ENCODE measurements around the gene ALKBH4. TPM values are rescaled to one million over a fixed set of nuclear protein-coding genes. Genes with fewer than 3 reads are reported as not detected.
"Not testable (repeated sequence)": the region's sequence is repeated elsewhere in the genome, so short reads cannot be mapped to it uniquely, and the experiment has no call there.

The ALKBH4 gene
- total RNA-seq, 1 experiment from 2014 or later: 29.1 TPM

- H3K36me3 ChIP-seq (replicated peaks; ENCODE audit: control insufficient read depth, insufficient read depth, low read length); H3K4me3 ChIP-seq (ENCODE audit: insufficient read depth, low read depth, low read length); DNase-seq; H3K27me3 ChIP-seq (ENCODE audit: control insufficient read depth, insufficient read depth, low read length): not testable (repeated sequence)
Observed at GRCh38 chr7:102493220-102493935, 28.7 kb upstream of the ALKBH4 start.

GRCh38 chr7:102490529-102491075 lies 25.9 kb upstream of the ALKBH4 start:
- not testable (repeated sequence) for H3K36me3 ChIP-seq (replicated peaks; ENCODE audit: control insufficient read depth, insufficient read depth, low read length); DNase-seq; H3K4me3 ChIP-seq (ENCODE audit: insufficient read depth, low read depth, low read length); H3K27me3 ChIP-seq (ENCODE audit: control insufficient read depth, insufficient read depth, low read length)

DNA sequence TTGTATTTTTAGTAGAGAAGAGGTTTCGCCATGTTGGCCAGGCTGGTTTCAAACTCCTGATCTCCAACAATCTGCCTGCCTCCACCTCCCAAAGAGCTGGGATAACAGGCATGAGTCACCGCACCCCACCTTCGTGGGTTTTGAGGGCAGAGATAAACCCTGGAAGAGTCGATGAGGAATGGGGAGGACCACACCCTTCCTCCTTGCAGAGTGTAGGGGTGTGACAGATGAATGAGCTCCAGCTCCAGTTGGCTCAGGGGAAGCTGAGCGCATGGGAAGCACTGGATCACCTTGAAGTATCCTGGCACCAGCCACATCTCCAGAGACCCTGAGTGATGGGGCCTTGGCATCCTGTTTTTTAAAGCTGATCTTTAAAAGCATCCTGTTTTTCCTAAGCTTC lies 19.7 kb upstream of the ALKBH4 start:
- DNase-seq; H3K36me3 ChIP-seq (replicated peaks; ENCODE audit: control insufficient read depth, insufficient read depth, low read length): not testable (repeated sequence)

DNA sequence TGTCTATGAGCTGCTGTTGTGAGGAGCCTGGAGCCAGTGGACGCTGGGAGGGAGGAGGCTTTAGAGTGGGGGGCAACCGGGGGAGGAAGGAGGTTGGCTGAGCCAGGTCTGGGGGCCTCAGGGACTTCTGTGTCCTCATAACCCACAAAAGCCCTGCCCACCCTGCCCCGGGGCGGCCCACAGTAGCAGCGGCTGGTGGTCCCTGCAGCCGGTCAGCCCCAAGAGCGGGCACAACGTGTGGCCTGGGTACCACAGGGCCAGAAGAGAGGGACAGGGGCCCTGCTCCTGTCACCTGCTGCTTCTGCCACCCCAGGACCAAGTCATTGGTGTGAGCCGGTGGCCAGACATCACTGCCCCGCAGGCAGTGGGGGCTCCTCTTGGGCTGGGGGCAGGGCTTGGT lies 17.3 kb upstream of the ALKBH4 start:
- DNase-seq; H3K27me3 ChIP-seq (ENCODE audit: control insufficient read depth, insufficient read depth, low read length); H3K36me3 ChIP-seq (replicated peaks; ENCODE audit: control insufficient read depth, insufficient read depth, low read length); H3K4me3 ChIP-seq (ENCODE audit: insufficient read depth, low read depth, low read length): not testable (repeated sequence)

More for the DNA sequence above, 19.7 kb upstream of the ALKBH4 start:
- not testable (repeated sequence) for H3K27me3 ChIP-seq (ENCODE audit: control insufficient read depth, insufficient read depth, low read length); H3K4me3 ChIP-seq (ENCODE audit: insufficient read depth, low read depth, low read length)

DNA sequence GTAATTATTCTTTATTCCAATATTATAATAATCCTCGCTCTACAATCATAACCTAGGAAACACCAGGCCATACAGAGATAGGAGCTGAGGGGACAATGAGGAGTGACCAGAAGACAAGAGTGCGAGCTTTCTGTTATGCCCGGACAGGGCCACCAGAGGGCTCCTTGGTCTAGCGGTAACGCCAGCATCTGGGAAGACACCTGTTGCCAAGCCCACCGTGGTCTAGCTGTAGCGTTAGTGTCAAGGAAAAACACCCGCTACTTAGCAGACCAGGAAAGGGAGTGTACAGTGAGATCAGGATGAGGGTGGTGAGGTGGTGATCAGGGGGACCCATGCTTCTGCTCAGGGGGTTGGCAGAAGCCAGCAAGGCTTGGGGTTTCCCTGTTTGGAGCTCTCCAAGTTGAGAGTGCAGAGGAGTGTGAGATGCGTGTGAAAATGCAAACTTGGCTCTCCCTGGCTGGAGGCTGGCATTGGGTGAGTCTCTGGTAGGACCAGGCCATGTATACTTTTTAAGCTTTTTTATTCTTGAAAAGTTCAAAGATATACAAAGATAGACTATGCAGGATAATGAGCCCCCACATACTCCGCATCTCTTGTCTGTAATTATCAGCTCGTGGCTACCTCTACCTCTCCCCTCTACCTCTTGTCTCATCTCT lies 15.4 kb upstream of the ALKBH4 start:
- not testable (repeated sequence) for DNase-seq; H3K4me3 ChIP-seq (ENCODE audit: insufficient read depth, low read depth, low read length); H3K27me3 ChIP-seq (ENCODE audit: control insufficient read depth, insufficient read depth, low read length); H3K36me3 ChIP-seq (replicated peaks; ENCODE audit: control insufficient read depth, insufficient read depth, low read length)

GRCh38 chr7:102479209-102479584 lies 14.5 kb upstream of the ALKBH4 start:
- not testable (repeated sequence) for H3K4me3 ChIP-seq (ENCODE audit: insufficient read depth, low read depth, low read length); DNase-seq; H3K36me3 ChIP-seq (replicated peaks; ENCODE audit: control insufficient read depth, insufficient read depth, low read length); H3K27me3 ChIP-seq (ENCODE audit: control insufficient read depth, insufficient read depth, low read length)

DNA sequence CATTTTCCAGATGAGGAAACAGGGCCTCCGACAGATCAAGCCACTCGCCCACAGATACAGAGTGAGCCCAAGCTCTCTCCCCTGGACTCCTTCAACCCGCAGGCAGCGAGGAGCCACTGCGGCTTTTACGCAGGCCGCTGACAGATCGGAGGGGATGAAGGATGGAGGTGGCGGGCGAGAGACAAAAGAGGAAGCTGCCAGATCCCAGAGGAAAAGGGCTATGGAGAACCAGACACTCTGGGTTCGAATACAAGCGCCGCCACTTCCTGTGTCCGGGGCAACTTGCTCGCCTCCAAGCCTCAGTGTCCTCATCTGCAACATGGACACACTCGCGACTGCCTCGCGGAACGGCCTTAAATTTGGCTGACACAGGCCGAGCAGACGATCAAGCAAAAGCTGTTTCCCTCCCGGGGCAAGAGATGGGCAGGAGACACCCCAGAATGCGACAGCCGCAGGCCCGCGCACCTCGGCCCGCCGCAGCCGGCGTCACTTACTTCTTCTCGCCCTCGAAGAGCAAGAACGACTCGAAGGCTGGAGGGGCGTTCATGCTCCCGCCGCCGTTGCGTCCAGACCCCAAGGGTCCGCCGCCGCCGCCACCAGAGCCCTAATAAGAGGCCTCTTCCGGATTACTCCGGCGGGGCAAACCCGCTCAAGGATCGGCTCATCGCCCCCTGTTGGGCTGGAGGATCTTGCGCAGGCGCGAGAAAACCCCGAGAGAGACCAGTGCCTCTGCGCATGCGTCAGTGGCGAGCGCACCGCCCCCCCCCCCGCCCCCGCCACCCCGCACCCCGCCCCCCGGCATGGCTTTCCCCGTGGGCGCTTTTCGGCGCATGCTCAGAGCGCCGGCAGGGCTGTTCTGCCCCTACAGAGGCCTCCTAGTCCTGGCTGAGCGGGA lies 13.9 kb upstream of the ALKBH4 start, which contains the start of gene POLR2J:
POLR2J (minus strand) TSS at position 609 of the 895 bp plus-strand sequence; CDS start at position 547, 62 bp downstream.
- H3K36me3 ChIP-seq (replicated peaks; ENCODE audit: control insufficient read depth, insufficient read depth, low read length); H3K27me3 ChIP-seq (ENCODE audit: control insufficient read depth, insufficient read depth, low read length); DNase-seq: not testable (repeated sequence)
- peak within 1 kb of the TSS; percentile 35 for H3K4me3 ChIP-seq (ENCODE audit: insufficient read depth, low read depth, low read length)

- H3K27me3 ChIP-seq (ENCODE audit: control insufficient read depth, insufficient read depth, low read length); H3K4me3 ChIP-seq (ENCODE audit: insufficient read depth, low read depth, low read length); H3K36me3 ChIP-seq (replicated peaks; ENCODE audit: control insufficient read depth, insufficient read depth, low read length); DNase-seq: not testable (repeated sequence)
Observed at GRCh38 chr7:102474736-102475435, 10.2 kb upstream of the ALKBH4 start.

DNA sequence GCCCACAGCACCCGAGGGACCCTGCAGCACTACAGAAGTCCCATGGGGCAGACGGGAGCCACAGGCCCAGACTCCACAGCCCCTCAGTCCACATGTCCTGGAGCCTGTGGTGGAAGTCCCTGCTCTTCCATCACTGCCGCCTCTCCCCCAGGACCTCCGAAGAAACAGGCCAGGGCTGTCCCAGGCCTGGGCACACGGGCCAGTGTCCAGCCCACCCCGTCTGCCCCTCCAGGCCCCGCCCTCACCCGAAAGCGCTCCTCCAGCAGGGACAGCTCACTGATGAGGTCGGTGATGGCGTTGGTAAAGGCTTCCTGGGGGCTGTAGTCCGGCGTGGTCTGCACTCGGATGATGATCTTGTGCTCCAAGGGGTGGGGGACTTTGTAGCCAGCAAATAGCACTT lies 9.5 kb upstream of the ALKBH4 start:
- not testable (repeated sequence) for DNase-seq; H3K36me3 ChIP-seq (replicated peaks; ENCODE audit: control insufficient read depth, insufficient read depth, low read length); H3K27me3 ChIP-seq (ENCODE audit: control insufficient read depth, insufficient read depth, low read length); H3K4me3 ChIP-seq (ENCODE audit: insufficient read depth, low read depth, low read length)

DNA sequence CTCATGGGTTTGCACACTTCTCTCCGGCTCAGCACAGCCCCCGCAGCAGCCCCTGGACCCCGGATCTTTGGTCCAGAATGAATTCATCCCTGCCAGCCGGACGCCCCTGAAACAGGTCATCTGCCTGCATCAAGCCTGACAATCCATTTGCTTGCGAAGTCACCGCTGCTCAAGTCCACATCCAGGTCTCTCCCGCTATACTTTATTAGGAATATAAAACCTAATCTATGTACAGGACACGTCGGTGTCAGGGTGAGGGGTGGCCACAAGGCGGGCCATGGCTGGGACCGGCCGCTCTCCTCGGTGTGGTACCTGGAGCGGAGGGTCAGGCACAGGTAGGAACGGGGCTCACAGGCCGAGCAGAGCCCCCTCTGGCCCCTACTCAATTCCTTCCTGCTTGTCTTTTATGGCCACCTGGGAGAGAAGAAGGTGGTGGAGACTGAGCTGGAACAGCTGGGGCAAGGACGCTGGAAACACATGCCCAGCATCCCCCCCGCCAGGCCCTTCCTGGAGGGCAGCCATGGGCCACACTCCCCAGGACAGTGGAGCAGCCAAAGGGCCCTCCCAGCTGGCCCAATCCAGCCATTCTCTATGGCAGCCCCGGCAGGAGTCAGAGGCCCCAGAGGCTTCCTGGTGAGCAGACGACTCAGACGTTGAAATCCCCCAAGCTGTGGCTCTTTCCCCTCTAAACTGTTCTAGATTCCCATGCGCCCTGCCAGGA lies 8.8 kb upstream of the ALKBH4 start:
- Histone ChIP-seq H3K4me3 (ENCODE audit: insufficient read depth, low read depth, low read length) (no peak overlapping the region), H3K36me3 (replicated peaks; ENCODE audit: control insufficient read depth, insufficient read depth, low read length) (peaks cover 2% of the 10 kb centered on the region), H3K27me3 (ENCODE audit: control insufficient read depth, insufficient read depth, low read length) (no peaks in the 10 kb centered on the region)
- no peak for DNase-seq

GRCh38 chr7:102472126-102473041 lies 7.7 kb upstream of the ALKBH4 start:
- H3K4me3 ChIP-seq (ENCODE audit: insufficient read depth, low read depth, low read length): no peak overlapping the region
- H3K27me3 ChIP-seq (ENCODE audit: control insufficient read depth, insufficient read depth, low read length): no peaks in the 10 kb centered on the region
- H3K36me3 ChIP-seq (replicated peaks; ENCODE audit: control insufficient read depth, insufficient read depth, low read length): peaks cover 4% of the 10 kb centered on the region
- no peak for DNase-seq

GRCh38 chr7:102471791-102472125 lies 7.1 kb upstream of the ALKBH4 start:
- no peak overlapping the region for H3K4me3 ChIP-seq (ENCODE audit: insufficient read depth, low read depth, low read length)
- no peak for DNase-seq
- H3K27me3 ChIP-seq (ENCODE audit: control insufficient read depth, insufficient read depth, low read length): no peaks in the 10 kb centered on the region
- H3K36me3 ChIP-seq (replicated peaks; ENCODE audit: control insufficient read depth, insufficient read depth, low read length): peaks cover 4% of the 10 kb centered on the region

Data from H7 (cell line).